HL-60 (cell line): Measurements from ENCODE around the gene SRSF3.
A peak's percentile ranks its signal among the peaks of the same experiment; 100 is the strongest.
"Not testable (repeated sequence)": the region's sequence is repeated elsewhere in the genome, so short reads cannot be mapped to it uniquely, and the experiment has no call there.

ENCODE experiments used
- DNase-seq, 2 experiments: peaks; one replicate each; pipeline ENCODE4 v3.0.0-alpha.2; 2010 to 2020; ENCODE audit warnings: low read depth in 1 of 2, low spot score in 1 of 2
- H3K27ac ChIP-seq: fragments of 250-450 bp; sonication (Bioruptor Pico); replicated peaks from 2 replicates; pipeline ENCODE4 v1.5.1; 2020; ENCODE audit warnings: mild to moderate bottlenecking, moderate library complexity
- H3K27me3 ChIP-seq: fragments of 250-450 bp; sonication (Bioruptor Pico); 2 replicates; pipeline ENCODE4 v1.5.1; 2021; ENCODE audit warnings: mild to moderate bottlenecking, moderate library complexity; ENCODE audit not compliant: insufficient read depth, poor library complexity, severe bottlenecking
- H3K4me3 ChIP-seq: replicated peaks from 2 replicates; pipeline ENCODE4 v1.5.1; 2011; ENCODE audit warnings: mild to moderate bottlenecking, control low read depth, low read length; ENCODE audit not compliant: insufficient read depth
- GABPA ChIP-seq: IDR thresholded peaks from 2 replicates; pipeline ENCODE4 v1.6.1; 2012; ENCODE audit warnings: low read depth
- POLR2AphosphoS5 ChIP-seq: IDR thresholded peaks from 2 replicates; pipeline ENCODE4 v1.6.1; 2012; ENCODE audit warnings: low read depth
- REST ChIP-seq: IDR thresholded peaks from 2 replicates; pipeline ENCODE4 v1.6.1; 2012; ENCODE audit warnings: low read depth; ENCODE audit not compliant: insufficient replicate concordance
- SPI1 ChIP-seq: IDR thresholded peaks from 2 replicates; pipeline ENCODE4 v1.6.1; 2012; ENCODE audit warnings: low read depth, mild to moderate bottlenecking, borderline replicate concordance
- TF ChIP-seq, protein P1 (sequence below): IDR thresholded peaks from one replicate; pipeline ENCODE4 v1.5.1; 2011; ENCODE audit warnings: low read length, control low read depth, inconsistent platforms; ENCODE audit not compliant: insufficient read depth

SRSF3 gene

GRCh38 chr6:36598739-36599318, 4.7 kb downstream of the SRSF3 start:
- DNase-seq, result no peak
- TF ChIP-seq GABPA, result no peak
- no peak for TF ChIP-seq POLR2AphosphoS5
- TF ChIP-seq, protein P1, sequence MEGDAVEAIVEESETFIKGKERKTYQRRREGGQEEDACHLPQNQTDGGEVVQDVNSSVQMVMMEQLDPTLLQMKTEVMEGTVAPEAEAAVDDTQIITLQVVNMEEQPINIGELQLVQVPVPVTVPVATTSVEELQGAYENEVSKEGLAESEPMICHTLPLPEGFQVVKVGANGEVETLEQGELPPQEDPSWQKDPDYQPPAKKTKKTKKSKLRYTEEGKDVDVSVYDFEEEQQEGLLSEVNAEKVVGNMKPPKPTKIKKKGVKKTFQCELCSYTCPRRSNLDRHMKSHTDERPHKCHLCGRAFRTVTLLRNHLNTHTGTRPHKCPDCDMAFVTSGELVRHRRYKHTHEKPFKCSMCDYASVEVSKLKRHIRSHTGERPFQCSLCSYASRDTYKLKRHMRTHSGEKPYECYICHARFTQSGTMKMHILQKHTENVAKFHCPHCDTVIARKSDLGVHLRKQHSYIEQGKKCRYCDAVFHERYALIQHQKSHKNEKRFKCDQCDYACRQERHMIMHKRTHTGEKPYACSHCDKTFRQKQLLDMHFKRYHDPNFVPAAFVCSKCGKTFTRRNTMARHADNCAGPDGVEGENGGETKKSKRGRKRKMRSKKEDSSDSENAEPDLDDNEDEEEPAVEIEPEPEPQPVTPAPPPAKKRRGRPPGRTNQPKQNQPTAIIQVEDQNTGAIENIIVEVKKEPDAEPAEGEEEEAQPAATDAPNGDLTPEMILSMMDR, result no peak
- TF ChIP-seq REST, result no peak
- no peak for TF ChIP-seq SPI1
- Histone ChIP-seq H3K27me3 (no peaks in the 10 kb centered on the region), H3K4me3 (no peak overlapping the region), H3K27ac (no peak overlapping the region)

GRCh38 chr6:36599791-36600209, 5.6 kb downstream of the SRSF3 start:
- no peak overlapping the region for H3K4me3 ChIP-seq
- H3K27ac ChIP-seq, result no peak overlapping the region
- no peak for DNase-seq
- H3K27me3 ChIP-seq, result no peaks in the 10 kb centered on the region
- TF ChIP-seq SPI1, result no peak
- peak; percentile 26; the same call in 1 of the 2 replicates for TF ChIP-seq POLR2AphosphoS5

GRCh38 chr6:36600564-36601146, 6.5 kb downstream of the SRSF3 start:
- TF ChIP-seq, protein P1, result no peak
- TF ChIP-seq REST, result no peak
- TF ChIP-seq POLR2AphosphoS5, result no peak
- TF ChIP-seq GABPA, result no peak
- no peak for TF ChIP-seq SPI1
- Histone ChIP-seq H3K27me3 (no peaks in the 10 kb centered on the region), H3K4me3 (no peak overlapping the region), H3K27ac (no peak overlapping the region)
- no peak for DNase-seq

- H3K27me3 ChIP-seq, H3K27ac ChIP-seq, DNase-seq, H3K4me3 ChIP-seq: not testable (repeated sequence)
Measured at GRCh38 chr6:36601818-36602217, 7.7 kb downstream of the SRSF3 start.
